Measurements from ENCODE around the gene RNASEH1. TPM values are rescaled to one million over a fixed set of nuclear protein-coding genes. Genes with fewer than 3 reads are reported as not detected.

RNASEH1 gene
- total RNA-seq, 2 donors from 2014 or later: 19.1 to 31.5 TPM

- no peaks in the 10 kb centered on the region for H3K4me1 ChIP-seq (replicated peaks)
- no peak overlapping the region for H3K4me3 ChIP-seq
- no peaks in the 10 kb centered on the region for H3K9me3 ChIP-seq
- H3K27ac ChIP-seq: no peak overlapping the region
- no peaks in the 10 kb centered on the region for H3K36me3 ChIP-seq
- no peak for DNase-seq (ENCODE audit: low spot score)
- intact Hi-C loops (cut with DNase I): no loop called here
- TF ChIP-seq CTCF (IDR thresholded peaks at IDR 0.05) (no peak), POLR2AphosphoS5 (IDR thresholded peaks at IDR 0.05) (no peak), POLR2A (IDR thresholded peaks at IDR 0.05) (no peak)
- WGBS: 75% methylated on average over 6 of the region's 6 CpGs
- no peaks in the 10 kb centered on the region for H3K27me3 ChIP-seq (replicated peaks; ENCODE audit: insufficient read depth)
Observed at GRCh38 chr2:3565117-3565516, 7.0 kb upstream of the RNASEH1 start.

- no peaks in the 10 kb centered on the region for H3K4me1 ChIP-seq (replicated peaks)
- no peaks in the 10 kb centered on the region for H3K9me3 ChIP-seq
- no peak overlapping the region for H3K4me3 ChIP-seq
- H3K27me3 ChIP-seq (replicated peaks; ENCODE audit: insufficient read depth): no peaks in the 10 kb centered on the region
- no peak overlapping the region for H3K27ac ChIP-seq
- no peaks in the 10 kb centered on the region for H3K36me3 ChIP-seq
- WGBS: 90% methylated on average over 5 of the region's 5 CpGs
- no peak for DNase-seq (ENCODE audit: low spot score)
- TF ChIP-seq POLR2A (IDR thresholded peaks at IDR 0.05) (no peak), POLR2AphosphoS5 (IDR thresholded peaks at IDR 0.05) (no peak), CTCF (IDR thresholded peaks at IDR 0.05) (no peak)
- intact Hi-C loops (cut with DNase I): no loop called here
Observed at GRCh38 chr2:3563521-3563976, 5.4 kb upstream of the RNASEH1 start.

- TF ChIP-seq CTCF (IDR thresholded peaks at IDR 0.05): no peak
- no peak for TF ChIP-seq POLR2AphosphoS5 (IDR thresholded peaks at IDR 0.05)
- no peak for TF ChIP-seq POLR2A (IDR thresholded peaks at IDR 0.05)
- H3K36me3 ChIP-seq: no peaks in the 10 kb centered on the region
- no peaks in the 10 kb centered on the region for H3K9me3 ChIP-seq
- H3K4me1 ChIP-seq (replicated peaks): no peaks in the 10 kb centered on the region
- WGBS: under 1% methylated on average over 24 of the region's 40 CpGs
- H3K4me3 ChIP-seq: peak overlapping the region; percentile 94 to 99
- no peaks in the 10 kb centered on the region for H3K27me3 ChIP-seq (replicated peaks; ENCODE audit: insufficient read depth)
- H3K27ac ChIP-seq: peak overlapping the region; percentile 80 to 90
- no peak for DNase-seq (ENCODE audit: low spot score)
- intact Hi-C loops (cut with DNase I): loop anchor here (2.0 to 5.0 kb wide), 3 partner anchors 17 to 180 kb away; partner anchors contain the start of genes EIPR1, RPS7 and TRAPPC12
Observed at GRCh38 chr2:3557639-3558204, 411 bp downstream of the RNASEH1 start.

- no peak for DNase-seq (ENCODE audit: low spot score)
- Histone ChIP-seq H3K36me3 (peaks cover 5% of the 10 kb centered on the region in 2 donors), H3K4me3 (no peak overlapping the region), H3K27me3 (replicated peaks; ENCODE audit: insufficient read depth) (no peaks in the 10 kb centered on the region), H3K9me3 (no peaks in the 10 kb centered on the region), H3K4me1 (replicated peaks) (no peaks in the 10 kb centered on the region), H3K27ac (no peak overlapping the region)
- 88% methylated on average over 10 of the region's 10 CpGs for WGBS
- intact Hi-C loops (cut with DNase I): no loop called here
- no peak for TF ChIP-seq POLR2A (IDR thresholded peaks at IDR 0.05)
Observed at GRCh38 chr2:3553946-3554345, 4.2 kb downstream of the RNASEH1 start.

GRCh38 chr2:3547915-3548314 lies 10.2 kb downstream of the RNASEH1 start:
- Histone ChIP-seq H3K4me3 (no peak overlapping the region), H3K27ac (no peak overlapping the region), H3K9me3 (no peaks in the 10 kb centered on the region), H3K4me1 (replicated peaks) (peaks cover 4% of the 10 kb centered on the region), H3K27me3 (replicated peaks; ENCODE audit: insufficient read depth) (no peaks in the 10 kb centered on the region), H3K36me3 (peaks cover 5% of the 10 kb centered on the region in 2 donors)
- 98% methylated on average over 2 of the region's 2 CpGs for WGBS
- TF ChIP-seq CTCF (IDR thresholded peaks at IDR 0.05): no peak
- TF ChIP-seq POLR2A (IDR thresholded peaks at IDR 0.05): no peak
- no peak for TF ChIP-seq POLR2AphosphoS5 (IDR thresholded peaks at IDR 0.05)
- DNase-seq (ENCODE audit: low spot score): no peak
- intact Hi-C loops (cut with DNase I): no loop called here
